ENCODE measurements around the gene SEMA4D. TPM values are rescaled to one million over a fixed set of nuclear protein-coding genes. Genes with fewer than 3 reads are reported as not detected.

SEMA4D gene, protein sequence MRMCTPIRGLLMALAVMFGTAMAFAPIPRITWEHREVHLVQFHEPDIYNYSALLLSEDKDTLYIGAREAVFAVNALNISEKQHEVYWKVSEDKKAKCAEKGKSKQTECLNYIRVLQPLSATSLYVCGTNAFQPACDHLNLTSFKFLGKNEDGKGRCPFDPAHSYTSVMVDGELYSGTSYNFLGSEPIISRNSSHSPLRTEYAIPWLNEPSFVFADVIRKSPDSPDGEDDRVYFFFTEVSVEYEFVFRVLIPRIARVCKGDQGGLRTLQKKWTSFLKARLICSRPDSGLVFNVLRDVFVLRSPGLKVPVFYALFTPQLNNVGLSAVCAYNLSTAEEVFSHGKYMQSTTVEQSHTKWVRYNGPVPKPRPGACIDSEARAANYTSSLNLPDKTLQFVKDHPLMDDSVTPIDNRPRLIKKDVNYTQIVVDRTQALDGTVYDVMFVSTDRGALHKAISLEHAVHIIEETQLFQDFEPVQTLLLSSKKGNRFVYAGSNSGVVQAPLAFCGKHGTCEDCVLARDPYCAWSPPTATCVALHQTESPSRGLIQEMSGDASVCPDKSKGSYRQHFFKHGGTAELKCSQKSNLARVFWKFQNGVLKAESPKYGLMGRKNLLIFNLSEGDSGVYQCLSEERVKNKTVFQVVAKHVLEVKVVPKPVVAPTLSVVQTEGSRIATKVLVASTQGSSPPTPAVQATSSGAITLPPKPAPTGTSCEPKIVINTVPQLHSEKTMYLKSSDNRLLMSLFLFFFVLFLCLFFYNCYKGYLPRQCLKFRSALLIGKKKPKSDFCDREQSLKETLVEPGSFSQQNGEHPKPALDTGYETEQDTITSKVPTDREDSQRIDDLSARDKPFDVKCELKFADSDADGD
- total RNA-seq (2014; rRNA removed; shearing (Covaris generic)): 2.2 and 2.3 TPM in 2 replicates

DNA sequence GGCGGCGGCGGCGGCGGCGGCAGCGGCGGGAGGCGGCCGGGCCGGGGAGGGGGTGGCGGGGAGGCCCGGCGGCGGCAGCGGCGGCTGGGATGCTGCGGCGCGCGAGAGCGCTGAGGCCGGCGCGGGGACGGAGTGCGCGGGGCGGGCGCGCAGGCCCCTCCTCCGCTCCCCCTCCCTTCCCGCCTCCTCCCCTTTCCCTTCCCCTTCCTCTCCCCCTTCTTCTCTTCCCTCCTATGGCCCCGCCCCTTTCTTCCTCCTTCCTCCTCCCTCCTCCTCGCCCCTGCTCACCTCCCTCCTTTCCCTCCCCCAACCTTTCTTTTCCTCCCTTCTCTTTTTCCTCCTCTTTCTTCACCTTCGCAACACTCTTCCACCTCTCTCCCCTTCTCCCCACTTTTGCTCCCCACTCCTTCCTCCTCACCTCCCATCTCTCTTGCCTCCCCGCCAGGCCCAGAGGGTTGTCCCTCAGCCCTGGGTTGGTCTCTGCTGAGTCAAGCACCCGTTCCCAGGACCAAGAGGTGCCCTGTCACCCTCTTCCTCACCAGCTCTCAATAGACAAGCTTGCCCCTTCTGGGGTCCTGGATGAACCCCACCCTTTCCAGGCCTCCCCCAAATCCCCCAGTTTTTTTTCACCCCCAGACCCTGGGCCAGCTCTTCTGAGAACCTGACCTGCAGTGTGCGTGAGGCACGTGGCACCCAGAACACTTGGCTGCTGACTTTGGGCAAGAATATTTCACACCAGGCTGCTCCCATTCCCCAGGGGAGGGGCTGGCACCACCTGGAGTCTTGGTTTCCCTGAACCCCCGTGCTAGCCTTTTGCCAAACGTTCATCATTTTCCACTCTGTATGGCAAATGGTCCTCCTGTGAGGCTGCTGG, at the start of gene SEMA4D:
SEMA4D (minus strand) TSS at position 136 of the 874 bp plus-strand sequence. CDS start 92,657 bp downstream, outside the sequence.
- peak; percentile 83 for DNase-seq (ENCODE audit: low spot score)
- in situ Hi-C loops (cut with HindIII; ENCODE audit: low sequenced_read_pairs): no loop called here

- DNase-seq (ENCODE audit: low spot score): no peak
- in situ Hi-C loops (cut with HindIII; ENCODE audit: low sequenced_read_pairs): no loop called here
Measured at GRCh38 chr9:89547000-89547399, 49.1 kb upstream of the SEMA4D start.

DNA sequence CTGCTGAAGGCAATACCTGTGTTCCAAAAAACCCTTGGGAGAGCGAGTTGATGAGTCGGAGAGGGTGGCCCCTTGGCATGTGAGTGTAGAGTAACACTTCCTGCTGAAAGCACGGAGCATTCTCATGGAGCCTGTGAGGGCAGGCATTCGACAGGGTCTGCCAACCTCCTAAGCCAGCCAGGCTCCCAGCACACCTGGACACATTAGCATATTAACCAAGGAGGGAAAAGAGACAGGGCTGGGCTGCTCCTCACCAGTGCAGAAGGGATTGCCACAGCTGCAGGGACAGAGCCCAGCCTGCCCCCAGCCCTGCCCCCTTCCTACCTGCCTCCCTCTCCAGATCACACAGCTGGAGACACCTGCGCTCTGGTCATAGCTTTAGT, 46.4 kb upstream of the SEMA4D start:
- in situ Hi-C loops (cut with HindIII; ENCODE audit: low sequenced_read_pairs): no loop called here
- DNase-seq (ENCODE audit: low spot score): no peak

- in situ Hi-C loops (cut with HindIII; ENCODE audit: low sequenced_read_pairs): no loop called here
- no peak for DNase-seq (ENCODE audit: low spot score)
Measured at GRCh38 chr9:89543621-89544278, 45.8 kb upstream of the SEMA4D start.

- in situ Hi-C loops (cut with HindIII; ENCODE audit: low sequenced_read_pairs): no loop called here
Measured at GRCh38 chr9:89543111-89543510, 45.2 kb upstream of the SEMA4D start.

DNA sequence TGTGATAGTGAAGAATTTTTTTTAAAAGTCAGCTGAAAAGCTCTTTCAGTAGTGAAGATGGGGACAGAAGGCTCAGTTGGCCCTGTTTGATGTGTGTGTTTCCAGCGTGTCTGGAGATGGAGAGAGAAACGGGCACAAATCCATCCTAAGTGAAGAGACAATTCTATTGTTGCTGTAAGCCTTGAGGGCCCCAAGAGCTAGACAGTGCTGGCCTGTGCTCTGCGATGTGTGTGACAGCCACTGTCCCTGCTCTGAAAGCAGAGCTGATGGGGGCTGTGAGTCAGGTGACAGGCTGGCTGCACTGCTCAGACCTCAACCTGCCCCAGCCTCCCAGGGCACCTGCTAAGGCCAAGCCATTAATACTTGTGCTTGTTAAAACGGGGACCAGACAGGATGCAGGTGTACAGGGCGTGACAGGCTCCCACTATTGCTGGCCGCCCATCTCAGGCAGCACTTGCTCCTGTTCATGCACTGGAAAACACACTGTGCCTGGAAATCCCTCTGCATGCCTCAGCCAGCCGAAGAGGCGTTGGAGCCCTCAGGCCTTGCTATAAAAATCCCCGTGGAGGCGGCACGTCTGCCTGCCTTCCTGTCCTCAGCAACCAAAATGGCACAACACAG, 44.6 kb upstream of the SEMA4D start:
- DNase-seq (ENCODE audit: low spot score): no peak
- in situ Hi-C loops (cut with HindIII; ENCODE audit: low sequenced_read_pairs): no loop called here

More at GRCh38 chr9:89543111-89543510, 45.2 kb upstream of the SEMA4D start:
- no peak for DNase-seq (ENCODE audit: low spot score)

DNA sequence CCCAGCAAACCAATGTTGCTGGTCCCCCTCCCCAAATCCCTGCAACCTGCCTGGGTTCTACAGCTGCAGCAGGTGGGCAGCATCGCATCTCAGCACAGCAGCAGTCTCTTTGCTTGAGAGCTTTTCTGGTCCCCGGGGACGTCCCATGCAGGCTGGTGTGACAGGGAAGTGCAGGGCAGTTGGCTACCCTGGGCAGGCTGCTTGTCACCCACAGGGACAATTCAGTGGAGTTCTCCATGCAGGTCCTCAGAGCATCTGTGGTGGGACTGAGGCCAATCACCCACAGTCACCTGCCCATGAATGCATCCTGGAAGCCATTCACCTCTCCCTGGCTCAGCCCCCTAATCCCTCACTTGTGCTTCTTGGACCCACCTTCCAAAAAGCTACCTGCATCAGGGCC, 43.9 kb upstream of the SEMA4D start:
- in situ Hi-C loops (cut with HindIII; ENCODE audit: low sequenced_read_pairs): no loop called here

DNA sequence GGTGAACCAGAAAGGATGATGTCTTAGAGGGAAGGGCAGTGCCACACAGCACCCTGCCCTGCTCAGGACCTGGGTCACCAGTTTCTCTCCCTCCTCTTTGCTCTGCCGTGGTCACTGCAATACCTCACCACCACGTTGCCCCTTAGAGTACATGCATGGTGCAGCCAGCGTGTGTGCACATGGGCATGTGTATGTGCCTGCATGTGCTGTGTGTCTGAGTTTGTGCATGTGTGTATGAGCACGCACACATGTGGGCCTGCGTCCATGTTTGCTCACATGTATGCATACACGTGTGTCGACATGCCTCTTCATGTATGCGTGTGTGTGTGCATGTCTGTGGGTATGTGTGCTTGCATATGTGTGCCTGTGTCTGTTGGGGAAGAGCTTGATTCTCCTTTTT, 41.5 kb upstream of the SEMA4D start:
- no peak for DNase-seq (ENCODE audit: low spot score)
- in situ Hi-C loops (cut with HindIII; ENCODE audit: low sequenced_read_pairs): no loop called here

More for the DNA sequence above, 43.9 kb upstream of the SEMA4D start:
- DNase-seq (ENCODE audit: low spot score): no peak

GRCh38 chr9:89538871-89539270, 41.0 kb upstream of the SEMA4D start:
- in situ Hi-C loops (cut with HindIII; ENCODE audit: low sequenced_read_pairs): no loop called here
- no peak for DNase-seq (ENCODE audit: low spot score)

- in situ Hi-C loops (cut with HindIII; ENCODE audit: low sequenced_read_pairs): no loop called here
- DNase-seq (ENCODE audit: low spot score): no peak
Measured at GRCh38 chr9:89537166-89537565, 39.3 kb upstream of the SEMA4D start.

- no peak for DNase-seq (ENCODE audit: low spot score)
- in situ Hi-C loops (cut with HindIII; ENCODE audit: low sequenced_read_pairs): no loop called here
Measured at GRCh38 chr9:89536600-89536999, 38.7 kb upstream of the SEMA4D start.

GRCh38 chr9:89536145-89536574, 38.2 kb upstream of the SEMA4D start:
- in situ Hi-C loops (cut with HindIII; ENCODE audit: low sequenced_read_pairs): no loop called here
- no peak for DNase-seq (ENCODE audit: low spot score)

- in situ Hi-C loops (cut with HindIII; ENCODE audit: low sequenced_read_pairs): no loop called here
- no peak for DNase-seq (ENCODE audit: low spot score)
Measured at GRCh38 chr9:89535461-89535860, 37.5 kb upstream of the SEMA4D start.

DNA sequence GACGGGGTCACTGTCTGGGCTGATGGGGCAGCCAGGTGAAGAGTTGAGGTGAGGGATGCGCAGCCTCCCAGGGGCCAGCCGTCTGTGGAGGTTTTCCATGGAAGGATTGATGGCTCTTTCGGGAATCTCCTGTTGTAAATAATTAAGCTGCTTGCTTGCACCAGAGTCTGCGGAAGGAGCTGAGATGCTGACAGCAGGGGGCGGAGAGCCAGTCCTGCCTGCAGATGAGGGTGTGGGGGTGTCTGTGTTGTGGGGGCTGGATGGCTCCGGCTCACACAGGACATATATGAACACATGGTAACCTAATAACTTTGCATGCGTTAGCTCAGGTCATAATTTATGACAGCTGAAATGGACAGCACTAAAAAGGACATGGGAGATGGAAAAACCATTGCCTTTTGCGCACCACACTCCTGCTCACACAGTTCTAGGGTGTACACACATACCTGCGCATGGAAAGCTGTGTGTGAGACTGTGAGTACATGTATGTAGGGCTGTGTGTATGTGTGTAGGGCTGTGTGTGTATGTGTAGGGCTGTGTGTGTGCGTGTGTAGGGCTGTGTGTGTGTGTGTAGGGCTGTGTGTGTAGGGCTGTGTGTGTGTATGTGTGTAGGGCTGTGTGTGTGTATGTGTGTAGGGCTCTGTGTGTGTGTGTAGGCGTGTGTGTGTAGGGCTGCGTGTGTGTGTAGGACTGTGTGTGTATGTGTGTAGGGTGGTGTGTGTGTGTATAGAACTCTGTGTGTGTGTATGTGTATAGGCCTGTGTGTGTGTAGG, 36.8 kb upstream of the SEMA4D start:
- no peak for DNase-seq (ENCODE audit: low spot score)
- in situ Hi-C loops (cut with HindIII; ENCODE audit: low sequenced_read_pairs): no loop called here

GRCh38 chr9:89533411-89534095, 35.6 kb upstream of the SEMA4D start:
- in situ Hi-C loops (cut with HindIII; ENCODE audit: low sequenced_read_pairs): no loop called here
- DNase-seq (ENCODE audit: low spot score): peak; percentile 65

- no peak for DNase-seq (ENCODE audit: low spot score)
- in situ Hi-C loops (cut with HindIII; ENCODE audit: low sequenced_read_pairs): no loop called here
Measured at GRCh38 chr9:89532944-89533343, 35.0 kb upstream of the SEMA4D start.

DNA sequence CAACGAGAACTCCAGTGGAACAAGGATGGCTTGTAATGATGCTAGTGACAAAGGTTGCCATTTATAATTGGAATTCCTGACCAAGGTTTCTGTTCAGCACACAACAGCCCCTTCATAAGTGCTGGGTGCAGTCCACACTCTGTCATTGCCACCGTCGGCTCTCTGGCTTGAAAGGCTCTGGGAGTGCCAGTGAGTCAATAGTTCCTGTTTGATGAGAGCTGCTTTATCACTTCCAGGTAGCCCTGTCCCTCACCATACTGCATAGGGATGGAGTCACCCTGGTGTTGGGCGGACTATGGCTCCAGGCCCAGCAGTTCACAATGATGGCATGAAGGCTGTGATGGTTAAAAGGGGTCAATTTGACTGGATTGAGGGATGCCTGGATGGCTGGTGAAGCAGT, 34.6 kb upstream of the SEMA4D start:
- in situ Hi-C loops (cut with HindIII; ENCODE audit: low sequenced_read_pairs): no loop called here
- DNase-seq (ENCODE audit: low spot score): no peak

All from G401 (cell line).